H1 (cell line): ENCODE data around the gene RASAL2. TPM values are rescaled to one million over a fixed set of nuclear protein-coding genes. Genes with fewer than 3 reads are reported as not detected.

ENCODE experiments used
- CTCF ChIA-PET: fragments of 300-600 bp; sonication (Branson Sonifier 250); formaldehyde crosslinking; loops from one replicate; lab custom pipeline; 2021; ENCODE audit not compliant: partially characterized antibody; lab: Charles Lee
- POLR2A ChIA-PET: fragments of 300-600 bp; sonication (Branson Sonifier 250); formaldehyde crosslinking; loops from one replicate; lab custom pipeline; 2021; ENCODE audit warnings: inconsistent platforms; ENCODE audit not compliant: partially characterized antibody; lab: Charles Lee
- DNase-seq, 2 experiments: peaks; one replicate each; pipeline versions ENCODE4 v3.0.0 to v3.0.0-alpha.2; 2010 to 2022; ENCODE audit warnings: low spot score in 2 of 2, low read depth in 1 of 2, mixed read lengths in 1 of 2
- FAIRE-seq: peaks from 2 replicates; lab custom pipeline; 2011; peaks lifted over from hg19 to GRCh38; lab: Jason Lieb, UNC
- H2AFZ ChIP-seq: 2 replicates; pipeline ENCODE4 v1.8.1; 2012; ENCODE audit warnings: low read length, inconsistent platforms
- H2AK5ac ChIP-seq: 2 replicates; pipeline ENCODE4 v1.6.1; 2013; ENCODE audit warnings: low read depth, low read length
- H2BK120ac ChIP-seq: replicated peaks from 2 replicates; pipeline ENCODE3; 2013; ENCODE audit warnings: low read depth, low read length, inconsistent platforms
- H2BK12ac ChIP-seq: 2 replicates; pipeline ENCODE4 v1.6.1; 2013; ENCODE audit warnings: low read depth, low read length
- H2BK15ac ChIP-seq: 2 replicates; pipeline ENCODE4 v1.6.1; 2013; ENCODE audit warnings: low read length
- H2BK20ac ChIP-seq: 2 replicates; pipeline ENCODE4 v1.6.1; 2013; ENCODE audit warnings: low read length
- H2BK5ac ChIP-seq: 2 replicates; pipeline ENCODE4 v1.6.1; 2013; ENCODE audit warnings: low read depth, low read length
- H3K14ac ChIP-seq: 2 replicates; pipeline ENCODE4 v1.6.1; 2013; ENCODE audit warnings: inconsistent platforms; ENCODE audit not compliant: insufficient read length
- H3K18ac ChIP-seq: 2 replicates; pipeline ENCODE4 v1.6.1; 2013; ENCODE audit warnings: low read length; ENCODE audit errors: extremely low read depth
- H3K23ac ChIP-seq: 2 replicates; pipeline ENCODE4 v1.6.1; 2013; ENCODE audit warnings: inconsistent platforms; ENCODE audit not compliant: insufficient read length
- H3K23me2 ChIP-seq: 2 replicates; pipeline ENCODE4 v1.6.1; 2013; ENCODE audit warnings: low read depth, low read length
- H3K27ac ChIP-seq: 2 replicates; pipeline ENCODE4 v1.6.1; 2011; ENCODE audit warnings: low read depth, low read length, inconsistent platforms
- H3K27me3 ChIP-seq, 4 experiments: replicated peaks in 1 of 4; 1 replicate in 1 of 4; 2 replicates in 3 of 4; pipeline versions ENCODE4 v1.6.1 to v1.8.1; 2011 to 2013; ENCODE audit warnings: low read length in 3 of 4, mild to moderate bottlenecking in 3 of 4, inconsistent platforms in 2 of 4, mixed read lengths in 2 of 4, moderate library complexity in 1 of 4; ENCODE audit not compliant: control insufficient read depth in 3 of 4, insufficient read depth in 3 of 4; ENCODE audit errors: extremely low read depth in 1 of 4
- H3K36me3 ChIP-seq, 4 experiments: 2 replicates each; pipeline versions ENCODE4 v1.6.1 to v1.8.1; 2011 to 2013; ENCODE audit warnings: mild to moderate bottlenecking in 4 of 4, low read length in 3 of 4, moderate library complexity in 2 of 4, control low read depth in 1 of 4, inconsistent platforms in 1 of 4; ENCODE audit not compliant: insufficient read depth in 4 of 4, control insufficient read depth in 2 of 4
- H3K4ac ChIP-seq: replicated peaks from 2 replicates; pipeline ENCODE3; 2013; ENCODE audit warnings: low read length, low read depth, mixed read lengths, inconsistent platforms; ENCODE audit not compliant: insufficient read length
- H3K4me1 ChIP-seq, 4 experiments: replicated peaks in 1 of 4; 1 replicate in 1 of 4; 2 replicates in 3 of 4; pipeline versions ENCODE4 v1.6.1 to v1.8.1; 2011 to 2013; ENCODE audit warnings: low read length in 3 of 4, inconsistent platforms in 2 of 4, mixed read lengths in 1 of 4; ENCODE audit not compliant: insufficient read depth in 4 of 4, control insufficient read depth in 3 of 4
- H3K4me2 ChIP-seq, 2 experiments: 2 replicates each; pipeline versions ENCODE4 v1.6.1 to v1.8.1; 2011 to 2013; ENCODE audit warnings: low read depth in 2 of 2, low read length in 2 of 2, control low read depth in 1 of 2, inconsistent platforms in 1 of 2, mild to moderate bottlenecking in 1 of 2; ENCODE audit not compliant: insufficient read depth in 1 of 2
- H3K4me3 ChIP-seq, 4 experiments: fragments of 200-600, 300-600 bp in 1 of 4; sonication (generic), shearing (Covaris generic), sonication (Bioruptor Twin) in 1 of 4; 2 replicates each; pipeline versions ENCODE4 v1.5.1 to v1.8.1; 2011 to 2016; ENCODE audit warnings: low read length in 4 of 4, low read depth in 3 of 4, control low read depth in 2 of 4, inconsistent platforms in 2 of 4, mild to moderate bottlenecking in 2 of 4, mixed read lengths in 1 of 4, moderate library complexity in 1 of 4; ENCODE audit not compliant: insufficient read depth in 2 of 4; ENCODE audit errors: extremely low read depth in 1 of 4
- H3K56ac ChIP-seq: replicated peaks from 2 replicates; pipeline ENCODE3; 2013; ENCODE audit warnings: low read depth, mild to moderate bottlenecking, mixed read lengths, low read length, inconsistent platforms; ENCODE audit not compliant: insufficient read length
- H3K79me1 ChIP-seq: 2 replicates; pipeline ENCODE4 v1.6.1; 2013; ENCODE audit warnings: low read depth, low read length, control low read depth
- H3K79me2 ChIP-seq, 2 experiments: 2 replicates each; pipeline versions ENCODE4 v1.6.1 to v1.8.1; 2012 to 2013; ENCODE audit warnings: low read length in 2 of 2, mild to moderate bottlenecking in 2 of 2, inconsistent platforms in 1 of 2; ENCODE audit not compliant: insufficient read depth in 2 of 2, control insufficient read depth in 1 of 2
- H3K9ac ChIP-seq, 4 experiments: replicated peaks in 1 of 4; 1 replicate in 1 of 4; 2 replicates in 3 of 4; pipeline versions ENCODE4 v1.6.1 to v1.8.1; 2011 to 2013; ENCODE audit warnings: low read depth in 3 of 4, low read length in 3 of 4, control low read depth in 2 of 4, mild to moderate bottlenecking in 2 of 4, moderate library complexity in 2 of 4, inconsistent platforms in 1 of 4; ENCODE audit errors: extremely low read depth in 1 of 4
- H3K9me3 ChIP-seq, 2 experiments: 2 replicates each; pipeline versions ENCODE4 v1.6.1 to v1.8.1; 2012 to 2013; ENCODE audit warnings: mild to moderate bottlenecking in 2 of 2, moderate library complexity in 2 of 2, control low read depth in 1 of 2, inconsistent platforms in 1 of 2, low read depth in 1 of 2, low read length in 1 of 2, mixed read lengths in 1 of 2; ENCODE audit not compliant: insufficient read depth in 2 of 2
- H4K20me1 ChIP-seq, 2 experiments: replicated peaks in 1 of 2; 2 replicates each; pipeline versions ENCODE3 to v1.8.1; 2011 to 2013; ENCODE audit warnings: inconsistent platforms in 2 of 2, low read length in 2 of 2, mild to moderate bottlenecking in 1 of 2; ENCODE audit not compliant: insufficient read depth in 2 of 2, control insufficient read depth in 1 of 2
- H4K5ac ChIP-seq: 2 replicates; pipeline ENCODE4 v1.6.1; 2013; ENCODE audit warnings: low read length, low read depth, mixed read lengths, inconsistent platforms; ENCODE audit not compliant: insufficient read length
- H4K8ac ChIP-seq: 2 replicates; pipeline ENCODE4 v1.8.0; 2013; ENCODE audit warnings: mild to moderate bottlenecking, moderate library complexity, low read length, inconsistent platforms; ENCODE audit not compliant: insufficient read depth; ENCODE audit errors: extremely low read depth
- H4K91ac ChIP-seq: replicated peaks from 2 replicates; pipeline ENCODE3; 2013; ENCODE audit warnings: low read length, mixed read lengths, inconsistent platforms; ENCODE audit not compliant: insufficient read length
- CTBP2 ChIP-seq: IDR thresholded peaks from 2 replicates; pipeline ENCODE4 v1.7.0; 2011; ENCODE audit warnings: borderline replicate concordance, mild to moderate bottlenecking, moderate library complexity, mixed read lengths, low read length; ENCODE audit not compliant: insufficient read depth, insufficient read length
- EP300 ChIP-seq, 2 experiments: IDR thresholded peaks; 1 replicate in 1 of 2; 2 replicates in 1 of 2; pipeline ENCODE4 v1.6.1; 2011 to 2012; ENCODE audit warnings: low read depth in 2 of 2, low read length in 2 of 2, mild to moderate bottlenecking in 2 of 2, borderline replicate concordance in 1 of 2, inconsistent platforms in 1 of 2, moderate library complexity in 1 of 2
- JUN ChIP-seq: IDR thresholded peaks from 2 replicates; pipeline ENCODE4 v1.6.1; 2011; ENCODE audit warnings: low read depth, mild to moderate bottlenecking, improper control_type of control experiment, low read length
- PHF8 ChIP-seq: fragments of 200-600 bp; sonication (generic); conservative IDR thresholded peaks from 2 replicates; pipeline ENCODE4 v1.7.1; 2012; ENCODE audit warnings: low read depth, mild to moderate bottlenecking, inconsistent platforms, low read length, moderate library complexity
- SP2 ChIP-seq: IDR thresholded peaks from 2 replicates; pipeline ENCODE4 v1.6.1; 2012; ENCODE audit warnings: mild to moderate bottlenecking, low read length, inconsistent platforms
- YY1 ChIP-seq: IDR thresholded peaks from 2 replicates; pipeline ENCODE4 v1.6.1; 2011; ENCODE audit warnings: low read depth, mild to moderate bottlenecking, low read length
- WGBS, 2 experiments: shearing (Covaris generic) in 1 of 2; methylation state at CpG; one replicate each; pipeline versions ENCODE4 v1.1.6 to v1.1.7; 2013 to 2015; ENCODE audit warnings: low lambda C conversion rate in 2 of 2, mixed read lengths in 2 of 2, inconsistent platforms in 1 of 2, low coverage in 1 of 2, missing lambda C conversion rate in 1 of 2; ENCODE audit not compliant: insufficient replicate concordance in 2 of 2, insufficient coverage in 1 of 2, insufficient read length in 1 of 2; ENCODE audit errors: extremely low coverage in 1 of 2, missing lambda C conversion rate in 1 of 2; 5-methylcytosine and 5-hydroxymethylcytosine counted together
- polyA plus RNA-seq, 7 experiments: library from polyadenylated mRNA; depleted of rRNA in 3 of 7; stranded (reverse) in 5 of 7; unstranded in 2 of 7; fragments of >200 nt in 5 of 7; fragments of 200-250 nt in 2 of 7; gene quantifications; 1 replicate in 5 of 7; 2 replicates in 1 of 7; 4 replicates in 1 of 7; pipeline versions ENCODE4 v1.2.1 to v1.2.3, GENCODE V29; 2011 to 2013; ENCODE audit warnings: missing spikeins in 2 of 7, mixed read lengths in 2 of 7
- total RNA-seq: library from RNA; stranded (reverse); fragmentation: NEBNext Ultra II Directional; extraction: Animal tissue kit (Norgen Biotek cat#: 25700); gene quantifications from 2 replicates; pipeline ENCODE4 v1.2.1, GENCODE V29; 2021

RASAL2 gene
- total and polyA plus RNA-seq, 2 of the 8 experiments (the other 6 are each of a cell fraction or from before 2014, with no cell fraction given): 15.9 to 32.5 TPM

GRCh38 chr1:178502856-178503255 is 409.0 kb downstream of the RASAL2 start:
- TF ChIP-seq PHF8 (no peak), CTBP2 (no peak), EP300 (IDR thresholded peaks at IDR 0.05; ENCODE audit: borderline replicate concordance in 1 of 2, low read depth in 2 of 2, low read length in 2 of 2) (no peak), YY1 (no peak), JUN (no peak), SP2 (no peak)
- ChIA-PET CTCF (interaction anchor here (0.6 to 13.1 kb wide), 13 partner anchors 9 to 1081 kb away, joined by 3 to 238 read pairs (median 4); partner anchors contain the start of gene TEX35), POLR2A (no interaction called here)
- H3K23me2 ChIP-seq: no peaks in the 10 kb centered on the region; the same call in none of the 2 replicates
- no peak overlapping the region for H2AFZ ChIP-seq
- H3K23ac ChIP-seq: no peak overlapping the region
- H3K14ac ChIP-seq: no peak overlapping the region
- no peak overlapping the region for H3K9ac ChIP-seq
- H3K27ac ChIP-seq: no peak overlapping the region
- no peak overlapping the region for H2BK15ac ChIP-seq
- FAIRE-seq (no peak), DNase-seq (no peak)
- H3K4me3 ChIP-seq: no peak overlapping the region
- no peak overlapping the region for H4K91ac ChIP-seq
- H3K79me2 ChIP-seq: no peaks in the 10 kb centered on the region
- H3K27me3 ChIP-seq: no peaks in the 10 kb centered on the region
- no peak overlapping the region for H2BK12ac ChIP-seq
- no peak overlapping the region for H3K56ac ChIP-seq
- H4K8ac ChIP-seq: no peak overlapping the region
- no peaks in the 10 kb centered on the region for H3K9me3 ChIP-seq
- H3K79me1 ChIP-seq: no peaks in the 10 kb centered on the region
- H3K18ac ChIP-seq: no peak overlapping the region
- H4K5ac ChIP-seq: no peak overlapping the region
- H2BK20ac ChIP-seq: no peak overlapping the region
- no peak overlapping the region for H2BK120ac ChIP-seq
- no peak overlapping the region for H2BK5ac ChIP-seq
- no peaks in the 10 kb centered on the region for H3K36me3 ChIP-seq
- H3K4me2 ChIP-seq: no peak overlapping the region
- no peaks in the 10 kb centered on the region for H4K20me1 ChIP-seq
- WGBS, 2 experiments: 96% methylated on average over 5 of the region's 5 CpGs; no CpG with 5 or more reads in 1 of the 2 experiments
- H2AK5ac ChIP-seq: no peak overlapping the region
- H3K4ac ChIP-seq: no peak overlapping the region
- H3K4me1 ChIP-seq: no peaks in the 10 kb centered on the region; a peak in 1 of 7 replicates
